GM19023 (cell line): ENCODE data around the gene SRRD.
"Not testable (repeated sequence)": the region's sequence is repeated elsewhere in the genome, so short reads cannot be mapped to it uniquely, and the experiment has no call there.

Experiments
- ATAC-seq: cut with Tn5 transposase; IDR thresholded peaks from one replicate; pipeline ENCODE4 v1.9.1; 2021; ENCODE audit warnings: mild to moderate bottlenecking, moderate library complexity; ENCODE audit not compliant: unreplicated experiment

SRRD gene, protein sequence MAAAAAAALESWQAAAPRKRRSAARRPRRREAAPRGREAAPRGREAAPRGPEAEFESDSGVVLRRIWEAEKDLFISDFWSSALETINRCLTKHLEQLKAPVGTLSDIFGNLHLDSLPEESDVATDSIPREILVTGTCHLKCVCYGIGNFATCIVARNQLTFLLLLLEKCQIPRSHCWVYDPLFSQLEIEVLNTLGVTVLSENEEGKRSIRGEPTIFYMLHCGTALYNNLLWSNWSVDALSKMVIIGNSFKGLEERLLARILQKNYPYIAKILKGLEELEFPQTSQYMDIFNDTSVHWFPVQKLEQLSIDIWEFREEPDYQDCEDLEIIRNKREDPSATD

DNA sequence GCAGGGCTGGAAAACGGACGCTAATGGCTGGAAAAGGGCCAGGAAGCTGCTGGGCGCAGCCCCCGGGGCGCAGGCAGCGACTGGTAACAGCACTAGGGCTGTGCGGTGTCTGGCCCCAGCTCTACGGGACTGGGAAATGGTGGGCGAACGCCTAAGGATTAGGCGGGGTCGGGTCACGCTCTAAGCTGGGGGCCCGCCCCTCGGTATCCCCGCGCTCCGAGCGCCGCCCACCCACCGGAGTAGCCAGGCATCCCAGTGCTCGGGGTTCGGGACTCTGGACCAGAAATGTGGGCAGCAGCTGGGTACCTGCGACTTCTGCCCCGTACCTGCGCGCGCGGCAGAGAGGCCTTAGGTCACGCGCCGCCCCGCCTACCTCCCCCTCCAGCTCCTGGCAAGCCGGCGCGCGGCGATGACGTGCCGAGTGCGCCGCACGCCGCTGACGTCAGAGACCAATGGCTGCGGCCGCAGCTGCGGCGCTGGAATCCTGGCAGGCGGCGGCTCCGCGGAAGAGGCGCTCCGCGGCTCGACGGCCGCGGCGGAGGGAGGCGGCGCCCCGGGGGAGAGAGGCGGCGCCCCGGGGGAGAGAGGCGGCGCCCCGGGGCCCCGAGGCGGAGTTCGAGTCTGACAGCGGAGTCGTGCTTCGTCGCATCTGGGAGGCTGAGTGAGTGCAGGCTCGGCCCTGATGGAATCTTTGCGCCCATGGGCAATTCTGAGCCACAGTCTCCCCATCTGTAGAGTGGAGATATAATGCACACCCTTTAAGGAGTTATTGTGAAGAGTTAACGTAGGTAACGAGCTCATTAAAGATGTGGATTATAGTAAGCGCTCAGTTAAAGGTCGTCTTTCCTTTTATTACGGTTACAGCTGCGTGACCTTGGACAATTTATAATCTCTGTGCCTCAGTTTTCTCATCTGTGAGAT lies at the start of gene SRRD, which contains the start of gene HPS4:
Gene SRRD, plus strand, starts transcription at position 439 of the 921 bp plus-strand sequence. Its CDS starts 14 bp downstream, at position 453.
Gene HPS4, minus strand, starts transcription at position 345 of the 921 bp plus-strand sequence. CDS start 2,021 bp downstream, outside the sequence.
- peak; percentile 79 for ATAC-seq

DNA sequence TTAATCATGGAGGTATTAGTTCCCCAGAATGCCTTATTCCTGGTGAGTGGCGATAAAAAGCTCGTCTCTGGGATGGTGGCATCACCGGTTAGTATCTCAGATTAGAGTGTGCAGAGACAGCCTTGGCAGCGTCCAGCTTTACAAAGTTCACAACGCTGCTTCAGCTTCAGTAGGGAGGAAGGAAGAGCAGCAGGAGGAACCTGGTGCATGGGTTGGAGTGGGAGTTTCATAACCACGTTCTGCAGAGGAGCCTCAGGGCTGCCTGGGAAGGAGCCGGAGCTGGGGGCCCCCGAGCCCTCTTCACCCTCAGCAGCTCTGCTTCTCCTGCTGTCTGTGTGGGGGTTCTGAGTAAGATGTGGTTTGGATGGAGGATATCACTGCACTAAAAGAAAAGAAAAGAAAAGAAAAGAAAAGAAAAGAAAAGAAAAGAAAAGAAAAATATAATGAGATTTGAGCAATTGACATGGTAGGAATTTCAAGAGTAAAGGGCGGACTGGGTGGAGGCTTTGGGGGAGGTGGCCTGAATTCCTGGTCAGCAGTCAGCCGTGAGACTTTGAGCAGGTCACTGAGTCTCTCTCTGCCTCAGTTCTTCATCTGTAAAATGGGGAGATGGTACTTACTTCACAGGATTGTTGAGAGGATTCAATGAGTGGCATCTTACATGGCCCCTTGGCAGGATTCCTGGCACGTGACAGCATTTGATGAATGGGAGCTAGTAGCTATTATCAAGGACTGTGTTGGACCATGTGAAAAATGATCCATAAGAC lies 48.2 kb upstream of the SRRD start:
- ATAC-seq = no peak

DNA sequence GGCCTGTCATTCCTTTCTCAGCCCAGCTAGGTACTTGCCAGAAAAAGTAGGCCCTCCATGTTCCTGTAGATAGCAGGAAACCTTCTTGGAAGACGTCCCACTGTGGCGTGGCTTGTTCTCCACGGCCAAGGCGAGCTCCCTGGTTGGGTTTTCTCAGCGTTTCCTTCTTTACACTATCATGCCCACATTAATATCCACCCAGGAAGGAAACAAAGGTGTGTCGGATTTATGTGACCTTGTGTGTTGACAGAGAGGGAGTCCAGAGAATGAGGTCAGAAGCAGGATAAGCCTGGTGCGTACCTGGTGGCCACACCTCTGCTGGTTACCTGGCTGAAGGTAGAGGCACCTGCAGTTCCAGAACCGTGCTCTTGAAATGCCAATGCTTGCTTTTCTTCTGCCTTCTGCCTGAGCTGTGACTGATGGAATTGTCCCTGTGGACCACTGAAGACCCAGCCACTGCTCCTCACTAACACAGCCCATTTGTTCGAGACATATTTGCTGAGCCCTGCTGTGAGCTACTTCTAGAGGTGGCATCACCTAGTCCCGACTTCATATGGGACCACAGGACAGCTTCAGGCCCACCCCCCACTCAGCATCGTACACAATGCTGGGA lies 46.7 kb upstream of the SRRD start:
- ATAC-seq = no peak

DNA sequence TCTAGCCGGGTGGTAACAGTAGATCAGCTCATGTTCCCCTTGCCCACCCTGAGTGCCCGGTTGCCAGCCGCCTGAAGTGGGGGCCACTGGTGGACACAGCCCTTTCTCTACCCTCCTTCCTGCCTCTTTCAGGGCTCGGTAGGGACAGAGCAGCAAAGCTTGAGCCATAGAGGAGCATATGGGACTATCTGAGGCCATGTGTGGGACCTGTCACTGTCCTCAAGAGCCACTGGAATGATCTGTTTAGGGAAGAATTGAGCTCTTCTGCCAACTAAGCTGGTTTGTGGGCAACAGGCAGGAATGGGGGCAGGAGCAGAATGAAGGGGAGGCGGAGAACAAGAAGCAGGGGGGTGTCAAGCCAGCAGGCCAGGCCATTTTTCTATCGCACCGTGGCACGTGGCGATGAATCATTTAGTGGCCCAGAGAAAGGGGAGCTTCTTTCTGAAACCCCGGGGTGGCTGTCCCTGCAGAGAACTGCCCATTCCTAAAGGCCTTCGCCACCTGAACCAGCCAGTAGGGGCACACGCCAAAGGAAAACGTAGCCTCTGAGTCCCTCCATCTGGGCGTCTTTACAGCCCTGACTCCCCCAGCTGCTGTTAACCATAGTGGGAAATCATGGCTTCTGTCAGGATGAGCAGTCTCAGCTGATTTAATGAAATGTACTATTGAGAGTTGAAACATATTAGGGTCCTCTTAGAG lies 45.8 kb upstream of the SRRD start:
- no peak for ATAC-seq

DNA sequence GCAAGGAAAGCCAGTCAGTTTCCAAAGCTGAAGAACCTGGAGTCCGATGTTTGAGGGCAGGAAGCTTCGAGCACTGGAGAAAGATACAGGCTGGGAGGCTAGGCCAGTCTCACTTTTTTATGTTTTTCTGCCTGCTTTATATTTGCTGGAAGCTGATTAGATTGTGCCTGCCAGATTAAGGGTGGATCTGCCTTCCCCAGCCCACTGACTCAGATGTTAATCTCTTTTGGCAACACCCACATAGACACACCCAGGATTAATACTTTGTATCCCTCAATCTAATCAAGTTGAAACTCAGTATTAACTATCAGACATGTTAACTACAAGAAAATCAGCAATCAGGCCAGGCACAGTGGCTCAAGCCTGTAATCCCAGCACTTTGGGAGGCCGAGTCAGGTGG lies 44.9 kb upstream of the SRRD start:
- not testable (repeated sequence) for ATAC-seq

DNA sequence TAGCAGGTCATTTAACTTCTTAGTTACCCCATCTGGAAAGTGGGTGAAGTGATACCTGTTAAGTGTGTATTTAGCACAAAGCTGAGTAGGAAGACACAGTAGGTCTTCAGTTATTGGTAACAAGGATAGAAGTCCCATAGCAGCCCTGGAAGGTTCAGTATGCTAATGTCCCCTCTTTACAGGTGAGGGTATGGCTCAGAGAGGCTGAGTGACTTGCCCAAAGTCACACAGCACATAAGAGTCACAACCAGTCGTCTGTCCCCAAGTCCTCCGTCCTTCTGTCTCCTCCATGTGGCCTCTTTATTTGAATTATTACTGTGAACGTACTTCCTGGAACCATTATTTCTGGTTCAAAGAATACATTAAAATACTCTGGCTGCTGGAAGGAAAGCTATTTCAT lies 44.1 kb upstream of the SRRD start:
- no peak for ATAC-seq

DNA sequence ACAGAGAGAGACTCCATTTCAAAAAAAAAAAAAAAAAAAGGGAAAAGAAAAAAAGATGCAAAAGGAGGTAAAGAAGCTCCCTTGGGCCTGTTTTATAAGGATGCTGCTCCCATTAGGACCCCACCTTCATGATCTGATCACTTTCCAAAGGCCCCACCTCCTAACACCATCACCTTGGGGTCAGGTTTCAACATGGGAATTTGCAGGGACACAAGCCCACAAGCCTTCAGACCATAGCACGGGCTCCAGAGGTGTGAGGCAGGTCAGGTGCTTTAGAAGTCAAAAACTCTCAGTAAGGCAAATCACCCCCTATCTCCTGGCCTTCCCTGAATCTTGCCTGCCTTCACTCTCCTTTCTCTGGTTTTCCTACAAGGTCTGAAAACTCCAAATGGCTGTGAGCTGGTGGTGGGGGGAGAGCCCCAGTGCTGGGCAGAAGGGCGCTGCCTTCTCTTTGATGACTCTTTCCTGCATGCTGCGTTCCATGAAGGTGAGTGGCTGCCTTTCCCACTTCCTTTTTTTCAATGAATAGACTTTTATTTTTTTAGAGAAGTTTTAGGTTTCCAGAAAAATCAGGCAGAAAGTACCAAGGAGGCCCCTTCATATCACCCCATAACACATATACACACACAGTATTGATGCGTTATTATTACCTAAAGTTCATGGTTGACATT lies 41.5 kb upstream of the SRRD start:
- ATAC-seq = no peak

DNA sequence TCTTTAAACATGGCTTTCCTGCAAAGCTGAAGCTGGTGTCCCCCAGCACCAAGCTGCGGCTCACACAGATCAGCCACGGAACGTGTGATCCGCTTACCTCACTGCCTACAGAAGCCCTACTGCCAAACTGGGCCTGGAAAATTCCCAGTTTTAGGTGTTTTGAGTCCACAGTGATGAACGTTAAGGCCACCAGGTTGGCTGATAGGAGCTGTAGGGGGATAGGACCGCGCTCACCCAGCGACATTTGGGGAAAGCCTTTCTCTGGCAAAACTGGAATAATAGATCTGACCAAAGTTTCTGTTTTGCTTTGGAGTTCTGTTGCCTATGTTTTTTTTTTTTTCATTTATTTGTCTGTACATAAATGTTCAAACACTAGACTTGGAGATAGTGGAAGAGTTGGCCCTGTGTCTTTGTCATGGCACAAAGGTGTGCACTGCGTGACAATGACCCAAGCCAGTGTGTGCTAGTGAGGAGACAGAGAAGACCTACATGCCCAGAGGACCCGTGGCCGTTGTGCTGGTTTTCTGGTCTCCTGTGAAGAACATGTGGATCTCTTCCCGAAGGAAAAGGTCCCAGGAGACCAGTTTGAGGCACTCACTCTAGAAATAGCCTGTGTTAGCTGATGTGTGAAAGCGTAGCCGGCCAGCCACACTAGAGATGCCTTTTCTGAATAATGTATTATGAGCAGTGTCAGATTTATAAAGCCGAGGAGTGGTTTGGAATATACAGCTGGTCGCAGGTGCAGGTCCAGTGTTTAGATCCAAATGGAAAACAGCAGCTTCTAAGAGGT lies 39.6 kb upstream of the SRRD start:
- no peak for ATAC-seq

DNA sequence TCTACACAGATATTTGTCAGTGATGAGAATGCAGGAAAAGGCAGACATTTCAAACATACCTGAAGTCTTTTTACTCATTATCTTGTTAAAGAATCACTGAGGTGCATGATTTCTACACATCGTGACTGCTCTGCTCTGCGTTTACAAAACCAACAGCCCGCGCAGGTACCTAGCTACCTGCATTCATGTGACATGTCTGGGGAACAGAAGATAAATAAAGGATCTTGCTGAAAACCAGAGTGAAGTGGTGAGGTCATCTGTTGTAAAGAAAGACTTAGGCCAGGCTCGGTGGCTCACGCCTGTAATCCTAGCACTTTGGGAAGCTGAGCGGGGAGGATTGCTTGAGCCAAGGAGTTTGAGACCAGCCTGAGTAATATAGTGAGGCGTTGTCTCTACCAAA lies 38.9 kb upstream of the SRRD start:
- ATAC-seq = no peak

DNA sequence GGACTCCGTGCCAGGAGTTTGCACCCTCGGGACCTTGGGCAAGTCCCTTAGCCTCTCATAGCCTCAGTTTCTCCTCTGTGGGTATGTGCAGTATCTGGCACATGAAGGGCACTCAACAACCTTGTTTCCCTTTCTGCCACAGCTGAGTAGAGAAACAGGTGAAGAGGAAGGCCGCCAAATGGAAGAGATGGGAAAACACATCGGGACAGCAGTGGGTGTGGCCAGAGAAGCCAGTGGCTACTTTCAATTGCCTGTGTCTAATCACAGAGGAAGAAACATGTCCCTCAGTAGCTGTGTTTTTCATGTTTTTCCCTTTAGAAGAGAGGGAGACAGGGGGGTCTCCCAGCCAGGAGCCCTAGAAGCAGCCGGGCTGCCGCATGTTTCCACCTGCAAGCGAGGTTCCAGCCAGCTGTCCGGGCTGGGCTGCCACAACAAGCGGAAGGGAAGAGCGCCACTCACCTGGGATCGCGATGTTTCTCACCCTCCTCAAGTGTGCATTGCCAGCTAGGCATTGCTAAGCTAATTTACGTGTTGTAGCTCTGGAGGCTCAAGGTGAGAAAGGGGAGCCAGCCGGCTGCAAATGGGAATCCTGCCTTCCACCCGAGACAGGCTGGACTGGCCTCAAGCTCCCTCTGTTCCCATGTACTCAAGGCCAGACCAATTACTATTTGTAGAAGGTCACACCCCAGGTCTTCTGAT lies 38.0 kb upstream of the SRRD start:
- no peak for ATAC-seq

DNA sequence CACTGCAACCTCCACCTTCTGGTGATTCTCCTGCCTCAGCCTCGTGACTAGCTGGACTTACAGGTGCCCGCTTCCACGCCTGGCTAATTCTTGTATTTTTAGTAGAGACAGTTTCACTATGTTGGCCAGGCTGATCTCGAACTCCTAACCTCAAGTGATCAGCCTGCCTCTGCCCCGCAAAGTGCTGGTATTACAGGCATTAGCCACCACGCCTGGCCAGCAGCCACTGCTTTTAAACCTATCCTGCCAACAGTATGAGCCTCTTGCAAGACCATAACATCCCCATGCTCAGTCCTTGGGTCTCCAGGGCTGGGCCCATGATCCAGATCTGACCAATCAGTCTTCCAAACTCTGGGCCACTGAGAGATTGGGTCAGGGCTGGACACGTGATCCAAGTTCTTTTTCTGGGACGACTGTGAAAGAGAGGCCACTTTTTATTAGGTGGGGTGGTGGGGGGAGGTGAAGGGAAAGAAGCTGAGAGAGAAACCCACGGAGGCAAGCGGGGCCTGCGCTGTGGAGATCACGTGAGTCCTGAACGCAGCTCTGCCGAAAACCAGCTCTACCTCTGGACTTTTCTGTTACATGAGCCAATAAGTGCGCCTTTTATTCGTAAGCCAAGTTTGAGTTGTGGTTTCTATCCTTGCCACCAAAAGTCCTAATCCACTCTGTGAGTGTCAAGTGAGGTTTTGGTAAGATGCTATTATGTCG lies 36.7 kb upstream of the SRRD start:
- ATAC-seq = no peak

DNA sequence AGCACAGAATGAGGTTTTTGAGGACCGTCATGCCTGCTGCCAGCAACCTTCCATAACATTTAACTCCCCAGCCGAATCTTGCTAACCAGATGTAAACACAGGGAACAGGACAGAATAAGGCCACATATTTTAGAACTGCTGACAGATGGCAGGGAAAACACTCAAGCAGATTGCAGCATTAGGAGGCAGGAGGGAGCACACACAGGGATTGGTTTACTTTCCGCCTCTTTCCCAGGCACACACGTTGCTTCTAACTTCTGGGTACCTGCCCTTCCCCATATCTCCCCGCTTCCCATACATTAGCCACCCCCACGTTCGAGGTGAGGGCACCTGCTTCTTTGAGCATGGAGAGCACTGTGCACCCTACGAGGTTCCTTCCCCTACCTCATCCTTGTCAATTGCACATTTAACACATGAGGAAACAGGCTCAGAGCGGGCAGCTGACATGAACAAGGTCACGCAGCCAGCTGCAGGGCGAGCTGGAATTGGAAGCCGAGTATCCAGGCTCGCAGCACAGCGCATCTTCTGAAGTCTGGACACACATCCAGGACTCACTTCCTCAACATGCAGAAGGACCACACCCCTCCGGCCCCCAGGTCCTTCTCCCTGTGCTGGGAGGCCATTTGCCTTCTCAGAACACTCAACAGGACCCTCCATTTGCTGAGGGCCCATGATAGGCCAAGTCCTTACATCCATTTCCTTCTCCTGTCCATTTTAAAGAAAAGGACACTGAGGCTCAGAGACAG lies 35.9 kb upstream of the SRRD start:
- no peak for ATAC-seq

DNA sequence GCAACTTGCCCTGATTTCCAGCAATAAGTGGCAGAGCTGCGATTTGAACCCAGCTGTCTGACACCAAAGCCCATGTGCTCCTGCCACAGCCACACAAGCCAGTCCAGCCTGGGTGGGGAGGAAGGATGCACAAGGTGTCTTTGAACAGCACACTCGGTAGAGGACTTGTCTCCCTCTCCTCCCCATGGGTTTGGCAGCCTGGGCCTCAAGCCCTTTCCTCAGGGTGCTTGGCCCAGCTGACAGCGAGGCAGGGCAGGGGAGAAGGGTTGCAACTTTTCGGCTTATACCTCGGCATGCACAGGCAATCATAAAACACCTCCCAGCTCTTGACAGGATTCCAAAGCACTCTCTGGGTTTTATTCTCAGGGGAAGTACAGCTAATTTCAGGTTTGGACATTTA lies 35.3 kb upstream of the SRRD start:
- ATAC-seq = no peak

DNA sequence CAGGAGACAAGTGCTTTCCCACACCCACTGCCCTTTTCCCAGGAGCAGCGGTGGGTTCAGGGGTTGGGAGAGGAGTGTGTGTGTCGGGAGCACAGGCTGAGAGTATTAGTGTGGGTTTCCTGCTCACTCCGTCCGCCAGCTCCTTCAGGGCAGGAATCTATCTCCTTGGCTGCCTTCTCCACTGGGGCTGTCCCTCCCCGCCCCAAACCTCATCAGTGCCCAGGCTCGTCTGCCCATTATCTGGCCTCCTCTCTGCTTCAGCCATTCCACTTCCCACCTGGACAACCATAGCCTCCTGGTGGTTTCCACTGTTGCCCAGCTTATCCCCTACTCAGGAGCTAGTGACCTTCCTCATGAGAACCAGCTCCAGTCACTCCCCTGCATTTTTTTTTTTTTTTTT lies 34.7 kb upstream of the SRRD start:
- no peak for ATAC-seq

DNA sequence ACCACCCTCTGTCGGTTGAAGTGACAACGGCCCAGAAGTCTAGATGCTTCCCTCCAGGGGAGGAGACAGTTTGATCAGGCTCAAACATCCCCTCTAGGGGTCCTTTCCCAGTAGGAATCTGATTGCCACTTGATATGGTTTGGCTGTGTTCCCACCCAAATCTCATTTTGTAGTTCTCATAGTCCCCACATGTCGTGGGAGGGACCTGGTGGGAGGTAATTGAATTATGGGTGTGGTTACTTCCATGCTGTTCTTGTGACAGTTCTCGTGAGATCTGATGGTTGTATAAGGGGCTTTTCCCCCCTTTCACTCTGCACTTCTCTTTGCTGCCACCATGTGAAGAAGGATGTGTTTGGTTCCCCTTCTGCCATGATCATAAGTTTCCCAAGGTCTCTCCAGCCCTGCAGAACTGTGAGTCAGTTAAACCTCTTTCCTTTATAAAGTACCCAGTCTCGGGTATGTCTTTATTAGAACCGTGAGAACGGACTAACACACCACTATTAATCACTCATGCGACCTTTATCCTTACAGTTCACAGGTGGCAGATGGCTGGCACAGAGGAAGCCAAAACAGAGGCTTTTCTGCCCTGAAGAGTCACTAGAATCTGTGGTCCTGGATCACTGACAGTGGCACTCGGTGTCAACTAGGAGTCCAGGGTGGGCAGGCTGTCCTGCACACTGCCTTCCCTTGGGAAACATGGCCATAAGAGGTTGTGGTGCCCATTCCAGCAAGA lies 33.1 kb upstream of the SRRD start:
- ATAC-seq = no peak
